GM18499 (cell line): ENCODE data around the gene LRRC49.
"Not testable (repeated sequence)": the region's sequence is repeated elsewhere in the genome, so short reads cannot be mapped to it uniquely, and the experiment has no call there.

ENCODE experiments used
- ATAC-seq: cut with Tn5 transposase; IDR thresholded peaks from one replicate; pipeline ENCODE4 v1.9.1; 2021; ENCODE audit warnings: moderate number of reproducible peaks; ENCODE audit not compliant: insufficient read depth, unreplicated experiment

Gene LRRC49

DNA sequence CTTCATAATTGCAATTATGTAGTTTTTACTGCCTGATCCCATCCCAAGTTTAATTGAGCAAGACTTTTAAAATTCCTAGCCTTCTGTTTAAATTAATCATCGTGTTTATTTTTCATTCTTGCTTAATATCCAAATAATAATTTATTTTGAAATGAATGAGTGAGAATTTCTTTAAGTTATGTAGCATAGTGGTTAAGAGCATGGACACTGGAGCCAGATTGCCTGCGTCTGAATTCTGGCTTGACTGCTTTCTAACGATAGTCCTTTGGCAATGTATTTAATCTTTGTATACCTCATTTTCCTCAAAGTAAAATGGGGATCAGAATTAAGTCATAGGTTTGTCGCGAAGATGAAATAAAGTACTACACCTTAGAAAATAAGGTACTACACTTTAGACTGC, 71.4 kb downstream of the LRRC49 start:
- ATAC-seq = no peak

GRCh38 chr15:70964686-70965085, 72.1 kb downstream of the LRRC49 start:
- no peak for ATAC-seq

DNA sequence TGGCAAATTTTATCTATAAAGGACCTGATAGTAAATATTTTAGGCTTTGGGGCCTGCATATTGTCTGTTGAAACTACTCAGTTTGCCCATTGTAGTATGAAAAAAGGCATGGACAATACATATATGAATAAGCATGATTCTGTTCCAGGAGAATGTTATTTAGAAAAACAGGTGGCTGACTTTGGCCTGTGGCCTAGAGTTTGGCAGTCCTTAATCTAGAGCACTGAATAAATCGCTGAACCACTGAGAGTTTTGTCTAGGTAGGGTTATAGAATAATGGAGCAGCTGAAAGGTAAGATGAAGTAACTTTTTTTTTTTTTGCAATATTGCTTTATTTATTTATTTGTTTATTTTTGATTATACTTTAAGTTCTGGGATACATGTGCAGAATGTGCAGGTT, 75.0 kb downstream of the LRRC49 start:
- no peak for ATAC-seq

DNA sequence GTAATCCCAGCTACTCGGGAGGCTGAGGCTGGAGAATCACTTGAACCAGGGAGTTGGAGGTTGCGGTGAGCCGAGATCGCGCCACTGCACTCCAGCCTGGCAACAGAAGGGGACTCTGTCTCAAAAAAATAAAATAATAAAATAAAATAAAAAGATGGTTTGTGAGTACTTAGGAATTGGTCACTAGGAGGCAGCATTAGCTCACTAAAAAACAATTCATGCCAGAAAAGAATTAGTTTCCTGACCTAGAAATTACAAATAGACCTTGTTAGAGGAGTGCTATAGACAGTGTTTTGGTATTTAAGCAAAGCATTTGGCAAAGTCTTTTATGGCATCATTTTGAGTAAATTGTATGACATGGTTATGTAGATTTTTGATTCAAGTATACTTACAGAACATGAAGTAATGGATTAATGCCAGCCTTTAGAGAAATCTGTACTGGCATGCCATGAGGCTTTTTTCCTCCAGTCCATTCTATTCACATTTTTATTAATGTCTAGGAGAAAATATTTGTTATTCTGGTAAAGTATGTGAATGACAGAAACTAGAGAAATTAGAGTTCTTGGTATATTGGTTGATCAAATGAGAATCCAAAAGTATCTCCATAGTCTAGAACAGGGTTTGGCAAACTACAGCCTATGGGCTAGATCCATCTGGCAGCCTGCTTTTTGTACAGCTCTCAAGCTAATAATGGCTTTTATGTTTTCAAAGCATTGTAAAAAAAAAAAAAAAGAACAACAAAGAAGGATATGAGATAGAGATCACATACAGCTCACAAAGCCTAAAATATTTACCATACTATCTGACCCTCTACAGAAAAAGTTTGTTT, 81.6 kb downstream of the LRRC49 start:
- ATAC-seq = no peak

- no peak for ATAC-seq
These were observed 84.2 kb downstream of the LRRC49 start for GRCh38 chr15:70976851-70977250.

- no peak for ATAC-seq
These were observed 102.9 kb downstream of the LRRC49 start for GRCh38 chr15:70995383-70995970.

GRCh38 chr15:70998319-70998718, 105.7 kb downstream of the LRRC49 start:
- no peak for ATAC-seq

- ATAC-seq = no peak
These were observed 109.7 kb downstream of the LRRC49 start for GRCh38 chr15:71002316-71002715.

- no peak for ATAC-seq
These were observed 110.7 kb downstream of the LRRC49 start for GRCh38 chr15:71003319-71003718.

DNA sequence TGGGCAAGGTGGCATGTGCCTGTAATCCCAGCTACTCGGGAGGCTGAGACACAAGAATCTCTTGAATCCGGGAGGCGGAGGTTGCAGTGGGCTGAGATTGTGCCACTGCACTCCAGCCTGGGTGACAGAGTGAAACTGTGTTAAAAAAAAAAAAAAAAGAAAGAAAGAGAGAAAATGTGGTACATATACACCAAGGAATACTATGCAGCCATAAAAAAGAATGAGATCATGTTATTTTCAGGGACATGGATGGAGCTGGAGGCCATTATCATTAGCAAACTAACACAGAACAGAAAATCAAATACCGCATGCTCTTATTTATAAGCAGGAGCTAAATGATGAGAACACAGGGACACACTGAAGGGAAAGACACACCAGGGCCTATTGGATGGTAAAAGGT, 111.9 kb downstream of the LRRC49 start:
- not testable (repeated sequence) for ATAC-seq

DNA sequence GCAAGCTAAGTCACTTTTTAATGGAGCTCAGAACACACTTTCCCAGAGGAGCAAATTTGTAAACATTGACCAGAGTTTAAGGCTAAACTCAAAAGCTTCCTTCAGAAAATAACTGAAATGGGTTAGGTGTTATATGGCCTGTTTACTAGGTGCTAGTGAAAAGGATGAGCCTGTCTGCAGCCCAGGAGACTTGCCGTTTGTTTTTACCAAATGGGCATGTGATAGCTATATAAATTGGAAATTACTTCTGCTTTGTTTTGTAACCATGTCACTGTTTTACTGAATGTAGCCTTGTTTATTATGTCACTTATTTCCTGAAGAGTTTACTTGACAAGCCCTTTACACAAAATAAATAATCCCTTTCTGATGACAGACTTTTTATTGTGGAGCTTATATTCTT, 113.3 kb downstream of the LRRC49 start:
- no peak for ATAC-seq

GRCh38 chr15:71008250-71008870, 115.7 kb downstream of the LRRC49 start:
- no peak for ATAC-seq

GRCh38 chr15:71010472-71010871, 117.8 kb downstream of the LRRC49 start:
- ATAC-seq = no peak

- ATAC-seq = no peak
These were observed 118.4 kb downstream of the LRRC49 start for GRCh38 chr15:71010997-71011396.

- ATAC-seq = no peak
These were observed 119.0 kb downstream of the LRRC49 start for GRCh38 chr15:71011503-71012155.

DNA sequence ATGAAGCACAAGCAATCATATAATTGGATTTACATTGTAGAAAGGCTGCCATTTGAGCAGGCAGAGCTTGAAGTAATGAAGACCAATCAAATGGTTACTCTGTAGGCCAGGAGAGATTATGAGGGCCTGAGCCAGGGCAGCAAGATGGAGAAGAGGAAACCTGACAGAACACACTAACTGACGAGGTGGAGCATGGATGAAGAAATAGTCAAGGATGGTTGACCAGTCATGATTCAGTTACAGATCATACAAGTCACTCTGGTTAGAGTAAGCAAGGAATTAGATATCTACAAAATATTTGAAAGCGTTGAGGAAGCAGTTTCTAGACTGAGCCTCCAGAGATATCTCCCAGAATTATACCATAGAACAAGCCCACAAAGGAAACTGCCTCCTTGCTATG, 120.8 kb downstream of the LRRC49 start:
- no peak for ATAC-seq

DNA sequence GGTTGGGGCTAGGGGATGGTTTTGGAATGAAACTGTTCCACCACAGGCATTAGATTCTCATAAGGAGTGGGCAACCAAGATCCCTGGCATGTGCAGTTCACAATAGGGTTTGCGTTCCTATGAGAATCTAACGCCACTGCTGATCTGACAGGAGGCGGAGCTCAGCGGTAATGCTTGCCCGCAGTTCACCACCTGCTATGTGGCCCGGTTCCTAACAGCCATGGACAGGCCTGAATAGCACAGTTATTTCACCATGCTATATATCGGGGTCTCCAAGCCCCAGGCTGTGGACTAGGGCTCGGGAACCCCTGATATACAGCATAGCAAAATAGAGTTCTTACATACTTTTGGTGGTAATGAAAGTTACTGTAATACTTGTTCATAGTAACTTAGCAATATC, 122.7 kb downstream of the LRRC49 start:
- ATAC-seq = no peak

GRCh38 chr15:71031232-71031631, 138.6 kb downstream of the LRRC49 start:
- ATAC-seq = not testable (repeated sequence)

DNA sequence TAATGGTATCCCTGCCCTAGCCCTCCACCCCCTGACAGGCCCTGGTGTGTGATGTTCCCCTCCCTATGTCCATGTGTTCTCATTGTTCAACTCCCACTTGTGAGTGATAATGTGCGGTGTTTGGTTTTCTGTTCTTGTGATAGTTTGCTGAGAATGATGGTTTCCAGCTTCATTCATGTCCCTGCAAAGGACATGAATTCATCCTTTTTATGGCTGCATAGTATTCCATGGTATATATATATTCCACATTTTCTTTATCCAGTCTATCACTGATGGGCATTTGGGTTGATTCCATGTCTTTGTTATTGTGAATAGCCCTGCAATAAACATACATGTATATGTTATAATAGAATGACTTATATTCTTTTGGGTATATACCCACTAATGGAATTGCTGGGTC, 142.9 kb downstream of the LRRC49 start:
- ATAC-seq = not testable (repeated sequence)

DNA sequence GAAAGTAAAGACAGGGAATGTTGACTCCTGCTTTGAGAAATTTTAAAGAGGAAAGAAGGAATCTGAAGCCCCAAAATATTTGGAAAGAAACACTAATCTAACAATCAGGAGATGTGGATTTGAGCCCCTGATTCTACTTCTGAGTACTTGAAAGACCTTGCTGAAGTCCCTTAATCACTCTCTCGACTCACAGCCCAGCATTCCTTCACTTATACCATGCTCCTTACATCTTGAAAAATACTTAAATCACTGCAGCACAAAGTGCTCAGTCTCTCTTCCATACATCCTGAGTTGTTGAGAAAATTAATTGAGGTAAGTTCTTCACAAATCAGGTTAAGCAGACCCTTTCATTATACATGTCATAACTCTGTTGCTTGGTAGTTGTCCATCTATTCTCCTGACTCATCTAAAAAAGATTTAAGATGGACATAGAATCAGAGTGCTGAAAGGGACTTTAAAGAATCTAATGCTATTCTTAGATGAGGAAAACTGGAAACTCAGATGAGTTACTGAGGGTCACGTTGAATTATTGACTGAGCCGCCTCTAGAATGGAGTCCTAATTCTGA, 149.8 kb downstream of the LRRC49 start:
- ATAC-seq = no peak

DNA sequence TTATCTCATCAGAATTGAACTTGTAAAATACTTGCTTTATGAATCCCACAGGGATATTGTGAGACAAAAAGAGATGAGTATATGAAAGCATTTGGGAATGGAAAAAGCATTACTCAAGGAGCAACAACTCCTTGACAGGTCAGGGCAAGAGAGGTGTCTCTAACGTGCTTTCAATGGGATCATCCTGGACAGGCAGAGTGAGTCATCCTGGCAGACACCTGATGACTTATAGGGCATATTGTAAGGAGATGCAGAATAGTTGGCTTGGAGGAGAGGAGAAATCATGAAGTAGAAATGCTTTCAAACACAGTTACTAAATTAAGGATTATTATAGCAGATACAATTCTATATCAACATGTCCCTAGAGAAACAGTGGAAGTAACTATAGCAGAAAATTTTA, 150.7 kb downstream of the LRRC49 start:
- no peak for ATAC-seq
